ENCODE results near the gene NDUFA8.
A peak's percentile ranks its signal among the peaks of the same experiment; 100 is the strongest.

The NDUFA8 gene

DNA sequence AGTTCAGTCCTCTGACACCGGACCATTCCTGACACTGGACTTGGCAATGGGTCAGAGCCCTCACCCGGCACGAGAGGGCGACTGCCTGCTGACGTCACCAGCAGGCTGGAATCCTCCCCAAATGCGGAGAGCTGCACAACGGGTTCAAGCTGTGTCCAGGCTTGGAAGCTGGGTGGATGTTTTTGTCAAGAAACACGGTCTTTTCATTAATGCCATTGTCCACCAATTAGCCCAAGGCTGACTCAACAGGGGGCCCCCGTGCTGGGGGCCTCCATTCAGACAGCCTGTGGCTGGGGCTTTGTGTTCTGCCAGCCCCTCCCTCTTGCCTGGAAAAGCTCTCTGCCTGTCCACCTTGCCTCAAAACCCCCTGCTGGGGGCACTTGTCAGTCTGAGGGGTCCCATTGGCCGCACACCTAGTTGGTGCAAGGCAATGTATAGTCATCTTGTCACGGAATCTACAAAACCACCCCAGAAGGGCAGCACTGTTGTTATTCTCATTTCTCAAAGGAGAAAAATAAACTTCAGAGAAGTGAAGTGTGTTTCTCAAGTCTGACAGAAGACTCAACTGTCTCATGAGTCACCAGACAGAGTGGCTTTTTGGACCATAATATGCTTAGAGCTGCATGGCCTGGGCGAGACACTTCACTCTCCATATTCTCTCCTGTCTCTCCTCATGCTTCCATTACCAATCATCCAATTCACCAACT lies 24.6 kb downstream of the NDUFA8 start:
- DNase-seq = no peak

DNA sequence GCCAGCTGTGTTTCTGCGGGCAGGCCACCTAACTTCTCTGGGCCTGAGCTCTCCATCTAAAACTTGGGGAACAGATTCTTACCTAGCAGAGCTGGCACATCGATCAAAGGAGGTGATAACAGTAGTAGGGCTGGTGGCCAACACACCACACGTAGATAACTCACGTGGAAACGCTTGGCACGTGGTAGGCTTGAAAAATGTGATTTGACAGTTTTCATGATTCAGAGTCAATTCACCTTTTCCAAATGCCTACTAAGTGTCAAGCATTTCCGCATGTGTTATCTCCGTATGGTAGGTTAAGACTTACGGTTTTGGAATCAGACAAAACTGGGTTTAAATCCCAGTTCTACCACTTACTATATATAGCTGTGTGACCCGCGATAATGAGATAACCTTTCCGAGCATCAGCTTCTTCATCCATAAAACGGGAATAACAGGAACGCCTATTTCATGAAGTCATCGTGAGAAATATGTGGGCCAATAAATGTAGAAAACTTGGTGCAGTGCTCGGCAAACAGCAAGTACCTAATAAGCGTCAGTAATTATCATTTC lies 25.5 kb downstream of the NDUFA8 start:
- DNase-seq = no peak

DNA sequence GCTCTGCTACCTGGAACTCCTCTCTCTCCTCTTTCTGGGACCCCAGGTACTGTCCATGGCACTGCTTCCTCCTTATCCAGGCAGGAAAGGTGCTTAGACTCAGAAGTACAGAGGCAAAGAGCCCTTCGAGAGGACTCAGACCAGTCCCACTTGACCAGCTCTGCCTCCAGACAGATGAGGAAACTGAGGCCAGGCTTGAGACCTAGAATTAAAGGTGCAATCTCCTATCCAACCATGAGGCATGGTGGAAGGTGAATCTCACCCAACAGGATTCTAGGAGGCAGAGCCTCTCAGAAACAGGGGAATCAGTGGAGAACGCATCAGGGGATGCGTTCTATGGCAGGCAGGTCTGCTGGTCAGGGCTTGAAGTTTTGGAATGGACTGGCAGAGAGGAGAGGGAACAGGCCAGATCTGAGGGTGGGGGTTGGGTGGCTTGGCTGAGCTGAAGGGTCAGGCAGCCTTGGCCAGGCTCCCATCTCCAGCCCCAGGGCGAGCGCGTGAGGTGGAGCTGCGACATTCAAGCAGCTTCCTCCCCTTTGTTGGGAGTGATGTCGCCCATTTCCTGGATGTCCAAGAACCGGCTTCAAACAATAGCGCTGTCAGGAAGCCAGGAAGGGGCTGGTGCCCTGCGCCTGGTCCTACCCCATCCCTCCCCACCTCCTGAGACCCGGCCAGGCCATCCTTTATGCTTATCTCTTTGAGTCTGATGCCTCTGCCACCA lies 26.2 kb downstream of the NDUFA8 start:
- no peak for DNase-seq

DNA sequence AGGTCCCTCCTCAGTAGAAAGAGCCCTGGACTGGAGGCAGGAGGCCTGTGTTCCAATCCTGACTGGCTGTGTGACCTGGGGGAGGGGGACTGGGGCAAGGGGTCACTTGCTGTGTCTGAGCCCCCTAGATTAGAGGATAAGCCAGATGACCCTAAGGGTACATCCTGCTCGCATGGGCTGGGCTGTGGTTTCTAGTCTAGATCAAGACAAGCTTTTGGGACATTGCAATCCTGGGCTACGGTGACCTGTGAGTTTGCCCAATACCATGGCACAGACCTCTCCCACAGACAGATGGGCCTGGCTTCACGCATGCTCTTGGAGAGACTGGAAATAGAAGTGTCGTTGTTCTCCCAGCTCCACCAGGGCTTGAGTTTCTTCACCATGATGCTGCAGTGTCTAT lies 27.0 kb downstream of the NDUFA8 start:
- no peak for DNase-seq

DNA sequence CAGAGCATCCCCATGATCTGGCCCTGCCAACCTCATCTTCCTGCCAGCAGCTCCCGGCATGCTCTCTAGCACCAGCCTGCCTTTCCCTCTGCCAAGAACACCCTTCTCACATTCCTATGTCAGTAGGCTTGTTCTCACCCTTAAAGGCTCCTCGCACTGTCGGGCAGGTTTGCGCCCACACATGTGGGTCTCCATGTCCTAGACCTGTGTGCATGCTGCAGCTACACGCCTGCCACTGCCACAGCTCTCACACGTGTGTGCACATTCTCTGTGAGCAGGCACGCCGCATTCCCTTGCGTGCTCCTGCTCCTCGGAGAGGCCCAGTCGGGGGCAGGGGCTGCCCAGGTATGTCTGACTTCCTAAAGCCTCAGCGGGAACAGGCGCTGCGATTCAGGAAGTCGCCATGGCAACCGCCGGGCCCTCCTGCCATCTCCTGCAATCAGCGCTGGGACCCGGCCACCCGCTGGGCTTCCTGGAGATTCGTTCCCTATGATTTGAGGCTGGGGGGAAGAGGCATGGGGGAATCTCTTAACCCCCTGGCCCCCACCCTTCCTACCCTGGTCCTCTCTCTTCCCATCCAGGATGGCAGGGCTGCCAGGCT lies 28.1 kb downstream of the NDUFA8 start:
- peak; percentile 52 for DNase-seq

DNA sequence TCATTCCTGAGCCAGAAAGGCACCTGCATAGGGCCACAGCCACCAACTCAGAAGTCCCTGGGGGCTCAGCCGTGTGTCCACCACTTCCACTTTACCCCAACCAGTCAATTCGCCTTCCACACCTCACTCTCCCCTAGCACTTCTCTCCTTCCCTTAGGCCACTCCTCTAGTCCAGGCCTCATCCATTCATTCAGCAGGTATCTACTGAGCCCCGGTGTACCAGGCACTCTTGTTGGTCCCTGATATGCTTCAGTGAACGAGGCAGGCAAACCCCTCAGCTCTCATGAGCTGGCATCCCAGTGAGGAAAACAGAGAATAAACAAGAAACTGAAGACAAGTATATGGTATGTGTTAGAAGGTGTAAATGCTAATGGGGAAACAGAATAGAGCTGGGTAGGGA lies 28.7 kb downstream of the NDUFA8 start:
- DNase-seq = no peak

DNA sequence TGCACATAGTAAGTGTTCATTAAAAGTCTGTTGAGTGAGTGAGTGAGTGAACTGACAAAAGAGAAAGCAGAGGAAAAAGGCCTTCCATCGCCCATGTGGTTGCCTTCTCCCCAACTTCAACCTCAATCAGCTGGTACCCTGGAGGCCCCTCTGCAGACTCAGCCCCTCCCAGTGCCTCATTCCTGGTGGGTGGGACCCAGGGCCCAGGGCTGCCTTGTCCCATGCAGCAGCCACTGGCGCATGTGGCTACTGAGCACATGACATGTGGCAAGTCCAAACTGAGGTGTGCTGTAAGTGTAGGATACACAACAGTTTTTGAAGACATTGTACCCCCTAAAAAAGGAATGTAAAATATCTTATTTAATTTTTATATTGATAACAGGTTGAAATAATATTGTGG lies 29.6 kb downstream of the NDUFA8 start:
- DNase-seq = no peak

DNA sequence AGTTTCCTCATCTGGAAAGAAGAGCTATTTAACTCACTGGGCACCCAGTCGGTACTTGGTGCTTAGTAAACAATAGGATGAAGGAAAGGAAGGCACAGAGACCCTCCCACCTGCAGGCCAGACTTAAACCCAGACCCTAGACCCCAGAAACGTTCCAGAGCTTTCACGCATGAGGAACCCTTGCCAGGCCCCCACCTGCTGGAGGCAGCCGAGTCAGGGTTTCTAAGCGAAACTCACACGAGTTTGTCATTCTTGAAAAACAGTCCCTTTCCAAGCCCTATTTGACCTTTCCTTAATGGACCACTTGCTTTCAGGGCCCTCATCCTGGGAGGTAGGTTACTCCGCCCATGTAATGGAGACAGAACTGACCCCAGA lies 30.6 kb downstream of the NDUFA8 start:
- DNase-seq = no peak

DNA sequence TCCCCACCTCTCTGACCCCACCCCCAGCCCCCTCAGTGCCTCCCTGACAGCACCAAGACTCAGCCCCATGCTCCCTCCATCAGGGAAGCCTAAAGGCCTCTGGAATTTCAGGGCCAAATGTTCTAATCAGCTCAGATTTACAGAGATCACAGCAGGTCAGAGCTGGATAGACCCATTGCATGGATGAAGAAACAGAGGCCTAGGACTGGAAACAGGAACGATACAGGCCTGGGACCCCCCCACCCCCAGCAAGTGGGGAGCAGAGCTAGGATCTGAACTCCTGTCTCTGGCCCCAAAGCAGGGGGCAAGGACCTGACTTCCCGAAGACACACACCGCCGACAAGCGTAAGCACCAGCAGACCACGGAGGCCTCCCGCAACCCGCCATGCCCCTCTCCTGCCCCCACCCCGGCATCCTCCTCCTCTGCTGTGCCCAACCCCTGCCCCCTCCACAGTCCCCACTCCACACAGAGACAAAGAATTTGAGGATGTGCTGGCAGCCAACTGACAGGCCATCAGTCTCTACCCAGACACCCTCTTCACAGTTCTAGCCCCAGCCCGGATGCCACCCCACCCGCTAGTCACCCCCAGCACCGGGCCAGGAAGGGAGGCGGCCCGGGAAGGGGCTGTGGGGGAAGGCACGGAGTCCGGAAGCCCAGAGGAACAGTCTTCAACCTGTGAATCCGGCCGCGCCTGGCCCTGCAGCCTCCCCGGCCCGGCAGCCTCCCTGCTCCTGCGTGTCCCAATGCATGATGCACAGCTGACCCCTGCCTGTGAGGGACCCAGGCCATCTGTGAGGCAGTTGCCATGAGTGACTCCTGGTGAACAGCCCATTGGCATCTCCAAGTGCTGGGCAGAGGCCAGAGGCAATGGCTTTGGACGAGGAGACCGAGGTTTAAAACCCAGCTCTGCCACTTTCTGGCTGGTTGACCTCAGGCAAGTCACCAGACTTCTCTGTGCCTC lies 31.3 kb downstream of the NDUFA8 start:
- no peak for DNase-seq

DNA sequence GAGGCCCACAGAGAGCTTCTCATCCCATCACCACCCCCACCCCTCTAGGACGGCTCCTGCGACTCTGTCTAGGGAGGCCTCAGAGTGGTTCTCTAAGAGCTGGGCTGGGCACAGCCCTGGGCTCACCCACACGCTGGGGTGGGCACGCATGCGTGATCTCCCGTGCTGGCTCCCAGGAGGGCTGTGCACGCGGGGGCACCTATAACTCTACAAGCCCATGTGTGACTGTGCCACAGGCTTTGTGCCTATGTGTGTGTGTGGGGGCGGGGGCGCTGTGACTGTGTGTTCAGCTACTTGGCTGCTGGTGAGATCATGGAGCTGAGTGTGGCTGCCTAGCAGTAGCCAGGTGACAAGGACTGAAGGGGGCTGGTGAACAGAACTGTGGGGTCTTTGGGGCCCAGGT lies 32.2 kb downstream of the NDUFA8 start:
- DNase-seq = no peak

DNA sequence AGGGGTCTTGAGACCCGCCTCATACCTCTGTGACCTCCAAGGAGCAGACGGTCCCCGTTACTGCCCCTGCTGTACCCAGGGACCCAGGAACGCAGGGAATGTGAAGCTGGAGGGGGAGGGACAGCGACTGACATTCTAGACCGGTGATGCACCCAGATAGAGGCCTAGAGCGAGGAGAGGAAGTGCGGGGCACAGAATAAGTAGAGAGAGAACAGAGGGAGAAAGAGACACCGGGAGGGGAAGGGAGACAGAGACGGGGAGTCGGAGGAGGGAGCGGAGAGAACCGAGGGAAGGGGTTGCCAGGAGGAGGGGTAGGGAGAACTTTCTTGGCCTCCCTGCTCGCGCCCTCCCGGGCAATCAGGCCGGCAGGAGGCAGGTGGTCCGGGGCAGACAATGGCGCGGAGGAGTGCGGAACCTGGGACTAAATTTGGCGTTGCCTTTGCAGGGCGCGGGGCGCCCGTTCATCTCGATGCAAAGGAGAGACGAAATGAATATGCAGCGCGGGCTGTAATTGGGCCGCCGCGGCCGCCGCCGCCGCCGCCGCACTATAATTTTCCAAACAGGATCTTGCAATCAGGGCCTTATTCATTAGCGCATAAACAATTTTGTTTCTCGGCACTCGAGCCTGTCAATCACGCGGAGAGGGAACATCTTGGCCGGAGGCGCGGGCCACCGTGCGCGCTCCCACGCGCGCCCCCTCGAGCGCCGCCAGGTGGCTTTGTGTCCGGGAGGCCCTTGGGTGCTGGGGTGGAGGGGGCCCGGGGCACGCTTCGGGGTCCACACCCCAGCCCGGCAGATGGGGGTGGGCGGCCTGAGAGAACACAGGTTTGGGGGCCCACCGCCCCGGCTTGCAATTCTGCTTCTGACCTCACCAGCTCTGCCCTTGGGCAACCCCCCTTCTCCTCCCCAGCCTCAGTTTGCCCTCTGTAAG lies 33.0 kb downstream of the NDUFA8 start:
- DNase-seq = no peak

DNA sequence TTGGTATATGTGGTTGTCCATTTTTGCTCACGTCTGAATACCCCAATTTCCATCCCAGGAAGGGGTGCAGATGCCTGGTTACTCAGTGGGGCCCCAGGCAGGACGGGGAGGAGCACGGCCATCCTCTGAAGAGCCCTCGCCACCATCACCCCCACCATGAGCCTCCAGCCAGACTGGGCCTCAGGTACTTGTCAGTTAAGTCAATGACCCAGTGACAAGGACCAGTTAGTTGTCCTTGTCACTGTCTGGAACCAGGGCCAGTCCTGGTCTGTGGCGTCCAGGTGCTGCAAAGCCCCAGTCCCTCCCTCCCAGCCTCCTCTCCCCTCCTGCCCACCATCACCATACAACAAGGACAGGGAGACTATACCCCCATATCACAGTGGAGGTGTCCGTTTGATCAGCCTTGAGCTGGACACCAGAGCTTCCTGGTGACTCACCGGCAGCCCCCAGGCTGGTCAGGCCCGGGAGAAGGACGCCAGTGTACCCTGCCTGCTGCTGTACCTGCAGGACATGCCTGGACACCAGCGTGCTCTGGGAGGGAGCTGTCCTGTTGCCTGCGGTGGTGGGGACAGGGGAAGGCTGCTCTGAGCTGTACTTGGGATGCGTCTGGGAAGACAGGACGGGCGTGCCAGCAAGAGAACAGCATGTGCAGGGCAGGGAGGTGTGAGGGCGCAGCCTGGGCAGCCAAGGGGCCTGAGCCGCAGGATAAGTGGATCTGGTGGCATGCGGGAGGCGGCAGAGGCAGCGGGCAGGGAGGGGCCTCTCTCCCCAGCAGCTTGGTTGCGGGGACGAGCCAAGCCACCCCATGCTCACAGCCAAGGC lies 33.9 kb downstream of the NDUFA8 start:
- no peak for DNase-seq

DNA sequence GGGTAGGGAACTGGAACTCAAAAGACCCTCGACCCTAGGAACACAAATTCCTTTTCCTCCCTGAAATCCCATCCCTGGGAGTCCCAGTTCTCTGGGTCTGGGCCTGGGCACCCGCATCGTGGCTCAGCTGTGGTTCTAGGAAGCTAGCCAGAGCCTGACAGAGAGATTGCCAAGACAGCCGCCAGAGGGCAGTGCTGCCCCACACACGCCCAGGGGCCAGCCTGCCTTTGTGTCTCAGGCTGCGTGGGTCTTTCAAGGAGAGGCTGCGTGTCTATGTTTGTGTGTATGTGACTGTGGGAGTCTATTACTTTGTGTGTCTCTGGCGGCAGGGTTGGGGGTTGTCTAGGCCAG lies 34.4 kb downstream of the NDUFA8 start:
- DNase-seq = peak; percentile 86

DNA sequence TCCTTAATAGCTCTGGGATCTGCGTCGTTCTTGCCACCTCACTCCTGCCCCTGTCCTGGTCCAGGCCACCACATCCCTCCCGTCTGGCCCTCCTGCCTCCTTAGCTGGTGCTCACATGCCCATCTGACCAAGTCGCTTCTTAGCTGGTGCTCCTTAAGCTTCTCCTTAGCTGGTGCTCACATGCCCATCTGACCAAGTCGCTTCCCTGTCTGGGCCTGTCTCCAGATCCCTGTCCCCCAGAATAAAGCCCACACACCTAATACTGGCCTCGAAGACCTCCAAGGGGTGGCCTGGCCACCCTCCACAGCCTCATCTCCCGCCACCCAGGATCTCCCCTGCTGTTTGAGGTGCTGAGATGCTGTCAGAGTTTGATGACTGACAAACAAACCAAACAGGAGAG lies 35.1 kb downstream of the NDUFA8 start:
- DNase-seq = no peak

DNA sequence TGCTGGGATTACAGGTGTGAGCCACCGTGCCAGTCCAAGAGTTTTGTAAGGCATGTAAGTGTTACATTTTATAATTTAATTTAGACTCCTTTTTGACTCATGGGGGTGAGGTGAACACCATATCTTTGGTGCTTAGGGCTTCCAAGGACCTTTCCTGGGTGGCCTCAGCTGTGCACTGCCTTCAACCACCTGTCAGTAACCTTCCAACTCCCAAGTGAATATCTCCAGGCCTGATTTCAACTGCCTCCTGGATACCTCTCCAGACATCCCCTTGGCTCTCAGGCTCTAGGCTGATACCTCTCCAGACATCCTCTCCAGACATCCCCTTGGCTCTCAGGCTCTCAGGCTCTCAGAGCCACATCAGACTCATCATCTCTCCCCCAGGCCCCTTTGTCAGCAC lies 35.5 kb downstream of the NDUFA8 start:
- no peak for DNase-seq

DNA sequence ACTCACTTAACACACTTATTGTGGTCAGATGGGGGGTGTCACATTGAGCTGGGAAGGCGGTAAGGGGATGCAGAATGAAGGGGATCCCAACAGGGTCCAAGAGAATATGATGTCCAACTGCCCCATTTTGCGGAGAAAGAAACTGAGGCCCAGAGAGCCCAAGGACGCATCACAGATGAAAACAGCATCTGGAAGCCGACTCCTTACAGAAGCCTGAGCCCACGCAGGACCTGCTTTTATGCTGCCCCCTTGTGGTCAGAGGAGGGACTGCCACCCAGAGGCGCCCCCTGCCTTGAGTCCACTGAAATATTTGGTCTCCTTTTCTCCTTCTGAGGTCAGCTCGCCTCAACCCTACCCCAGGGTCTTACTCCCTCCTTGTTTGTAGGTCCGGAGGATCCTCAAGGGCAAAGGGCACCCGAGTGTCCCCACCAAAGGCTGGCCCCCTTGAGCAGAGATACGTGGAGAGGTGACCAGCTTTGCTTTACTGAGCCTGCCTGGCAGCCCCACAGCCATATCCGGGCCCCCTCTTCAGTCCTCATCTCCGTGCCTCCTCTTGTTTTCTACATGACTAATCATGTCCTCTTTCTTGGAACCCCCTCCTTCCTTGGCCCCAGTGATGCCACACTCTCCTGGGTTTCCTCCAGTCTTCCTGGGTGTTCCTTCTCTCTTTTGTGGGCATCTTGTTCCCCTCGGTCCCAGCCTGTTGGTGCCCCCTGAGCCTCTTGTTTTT lies 36.5 kb downstream of the NDUFA8 start:
- peak; percentile 77 for DNase-seq

DNA sequence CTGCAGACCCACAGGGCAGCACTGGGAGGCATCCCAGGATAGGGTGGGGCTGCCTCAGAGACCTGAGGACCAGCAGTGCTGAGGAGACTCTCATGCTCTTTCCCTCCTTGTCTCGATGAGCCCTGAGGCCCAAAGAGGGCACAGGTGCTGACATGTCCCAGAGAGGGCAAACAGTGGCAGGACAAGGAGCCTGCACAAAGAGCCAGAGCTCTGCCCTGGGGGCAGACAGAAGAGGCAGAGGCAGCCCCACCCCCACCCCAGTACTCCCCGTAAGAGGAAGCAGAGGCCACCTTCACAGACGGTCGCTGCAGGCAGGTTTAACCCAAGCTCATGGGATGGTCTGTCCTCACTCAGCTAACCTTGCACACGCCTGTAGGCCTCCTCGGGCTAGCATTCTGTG lies 37.1 kb downstream of the NDUFA8 start:
- DNase-seq = no peak

DNA sequence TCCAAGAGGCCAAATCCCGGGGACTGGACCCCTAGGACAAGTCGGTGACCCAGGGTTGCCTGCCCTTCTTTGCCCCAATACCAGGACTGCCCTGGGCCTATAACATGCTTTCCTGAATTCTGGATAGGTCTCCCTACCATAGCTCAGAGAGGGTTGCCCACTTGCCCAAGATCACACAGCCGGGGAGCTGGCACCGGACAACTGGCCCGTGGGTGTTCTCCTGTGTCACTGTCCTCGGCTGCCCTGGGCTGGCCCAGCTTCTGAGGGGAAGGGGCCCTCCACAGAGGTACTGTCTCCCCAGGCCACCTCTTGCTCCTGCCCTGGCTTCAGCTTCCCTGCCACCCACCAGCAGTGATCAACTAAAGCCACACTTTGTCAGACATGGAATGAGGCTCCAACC lies 37.6 kb downstream of the NDUFA8 start:
- no peak for DNase-seq

DNA sequence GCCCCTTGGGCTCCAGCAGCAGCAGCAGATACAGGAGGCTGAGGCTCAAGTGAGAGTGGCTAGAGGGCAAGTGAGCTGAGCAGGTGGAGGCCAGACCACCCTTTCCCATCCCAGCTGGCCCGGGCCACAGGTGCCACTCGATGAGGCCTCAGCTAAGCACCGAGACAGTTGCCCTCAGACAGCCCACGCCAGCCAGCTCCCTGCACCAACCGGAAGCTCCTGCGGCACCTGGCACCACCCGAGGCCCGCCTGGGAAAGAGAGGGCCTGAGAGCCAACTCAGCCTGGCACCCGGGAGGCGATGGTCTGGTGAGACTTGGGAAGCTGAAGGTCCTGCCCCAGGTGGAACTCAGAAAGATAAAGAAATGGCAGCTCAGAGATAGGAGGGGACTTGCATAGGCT lies 38.2 kb downstream of the NDUFA8 start:
- DNase-seq = no peak

Measured in right hindlimb (tissue), 1 donor.